GM12891 (cell line): ENCODE results near the gene HNMT.

Experiments used
- PAX5 ChIP-seq: IDR thresholded peaks from 2 replicates; pipeline ENCODE4 v1.6.1; 2011; ENCODE audit warnings: low read length, moderate library complexity, mild to moderate bottlenecking; ENCODE audit not compliant: insufficient read depth, severe bottlenecking
- POLR2A ChIP-seq: IDR thresholded peaks from 2 replicates; pipeline ENCODE4 v1.6.1; 2011; ENCODE audit warnings: low read depth, low read length, control low read depth
- POLR2AphosphoS5 ChIP-seq: IDR thresholded peaks from 2 replicates; pipeline ENCODE4 v1.6.1; 2011; ENCODE audit warnings: low read depth, low read length, control low read depth
- POU2F2 ChIP-seq: IDR thresholded peaks from 2 replicates; pipeline ENCODE4 v1.6.1; 2011; ENCODE audit warnings: low read depth, mild to moderate bottlenecking, control low read depth, low read length, moderate library complexity
- SPI1 ChIP-seq: IDR thresholded peaks from 2 replicates; pipeline ENCODE4 v1.6.1; 2011; ENCODE audit warnings: low read depth, low read length, control low read depth
- TAF1 ChIP-seq: IDR thresholded peaks from 2 replicates; pipeline ENCODE4 v1.6.1; 2011; ENCODE audit warnings: low read depth, low read length, control low read depth

DNA sequence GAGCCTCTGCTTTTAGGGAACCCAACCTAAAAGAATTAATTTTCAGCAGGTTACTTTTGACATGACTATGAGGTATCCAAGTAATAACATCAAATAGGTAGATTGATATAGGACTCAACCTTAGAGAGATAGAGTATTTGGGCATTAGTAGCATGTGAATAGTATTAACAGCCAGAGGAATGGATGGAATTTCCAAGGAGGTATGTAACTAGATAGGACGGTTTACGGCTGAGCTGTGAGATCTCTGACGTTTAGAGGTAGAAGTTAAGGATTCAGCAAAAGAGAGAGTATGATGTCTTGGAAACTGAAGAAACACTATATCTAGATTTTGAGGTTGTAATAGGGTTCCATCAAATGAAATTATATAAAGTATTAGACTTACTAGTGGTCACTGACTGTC lies 70.3 kb downstream of the HNMT start:
- TF ChIP-seq POLR2AphosphoS5 (no peak), TAF1 (no peak), POLR2A (no peak), POU2F2 (no peak), SPI1 (no peak), PAX5 (no peak)
